Measurements from ENCODE around the gene TRIO.
A peak's percentile ranks its signal among the peaks of the same experiment; 100 is the strongest.

TRIO gene

DNA sequence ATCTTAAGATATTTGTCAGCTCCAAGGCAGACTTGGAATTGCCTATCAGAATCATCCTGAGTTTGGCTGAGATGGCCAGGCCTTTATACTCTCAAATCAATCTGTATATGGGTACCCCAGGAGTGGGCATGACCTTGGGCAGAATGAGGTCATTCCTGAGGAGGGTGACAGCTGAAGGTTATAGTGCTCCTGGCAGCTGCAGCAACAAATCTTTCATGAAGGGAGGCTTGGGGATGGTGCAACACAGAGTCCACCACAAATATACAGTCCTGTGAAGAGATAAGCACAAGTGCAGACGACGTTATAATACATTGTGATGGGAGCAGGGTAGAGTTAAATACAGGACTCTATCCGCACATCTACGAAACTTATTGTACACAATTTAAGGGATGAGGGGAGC lies 21.1 kb upstream of the TRIO start:
- no peak for DNase-seq (ENCODE audit: low read depth in 1 of 2, low spot score in 1 of 2)

DNA sequence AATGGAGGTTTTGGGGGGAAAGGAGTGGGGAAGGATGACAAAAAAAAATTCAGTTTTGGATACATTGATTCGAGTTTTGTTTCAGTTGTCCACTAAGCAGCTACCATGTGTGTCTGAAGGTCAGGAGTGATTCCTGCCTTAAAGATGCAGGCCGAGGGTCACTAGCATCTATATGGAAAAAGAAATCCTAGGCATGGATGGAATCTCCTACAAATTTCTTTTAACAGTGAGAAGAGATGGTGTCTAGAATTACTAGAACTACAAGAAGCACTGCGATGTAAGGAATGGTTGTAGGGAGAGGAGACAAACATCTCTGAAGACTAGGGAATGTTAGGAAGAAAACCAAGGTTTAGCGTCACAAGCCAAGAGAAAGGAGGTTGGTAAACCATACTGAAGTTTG lies 19.6 kb upstream of the TRIO start:
- no peak for DNase-seq (ENCODE audit: low read depth in 1 of 2, low spot score in 1 of 2)

DNA sequence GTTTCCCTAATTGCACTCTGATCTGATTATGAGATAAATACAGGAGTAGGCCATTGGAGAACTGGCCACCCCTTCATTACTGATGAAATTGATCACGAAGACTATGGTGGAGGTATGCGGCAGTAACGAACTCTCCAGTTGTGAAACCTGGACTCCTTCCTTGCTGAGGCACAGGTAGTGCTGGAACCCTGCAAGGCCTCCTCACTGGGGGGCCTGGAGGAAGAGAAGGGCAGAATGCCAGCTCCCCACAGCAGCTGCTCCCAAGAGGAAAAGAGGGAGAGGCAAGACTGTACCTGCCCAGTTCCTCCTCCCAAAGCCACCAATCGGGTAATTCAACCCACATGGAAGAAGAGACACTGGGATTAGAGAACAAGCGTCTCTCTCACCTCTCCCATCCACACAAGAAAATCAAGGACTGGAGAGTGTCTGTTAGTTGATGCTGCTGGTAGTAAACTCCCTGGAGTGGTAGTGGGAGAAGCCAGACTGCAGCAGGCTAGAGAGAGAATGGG lies 19.1 kb upstream of the TRIO start:
- DNase-seq (ENCODE audit: low read depth in 1 of 2, low spot score in 1 of 2) = no peak

DNA sequence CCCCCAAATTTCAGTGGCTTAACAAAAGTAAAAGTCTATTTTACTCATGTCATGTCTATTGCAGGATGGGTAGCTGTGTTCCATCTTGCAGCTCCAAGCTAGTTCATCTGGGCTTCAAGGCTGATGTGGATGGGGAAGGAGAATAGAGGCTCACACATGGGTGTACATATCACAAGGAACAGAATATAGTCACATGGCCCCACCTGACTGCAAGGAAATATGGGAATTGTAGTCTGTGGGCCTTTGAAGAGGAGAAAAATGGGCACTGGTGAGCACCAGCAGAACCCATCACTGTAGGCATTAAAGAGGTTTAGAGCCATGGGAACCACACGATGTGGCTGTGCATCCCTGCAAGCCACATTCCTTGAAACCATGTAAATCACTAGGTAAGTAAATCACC lies 17.9 kb upstream of the TRIO start:
- no peak for DNase-seq (ENCODE audit: low read depth in 1 of 2, low spot score in 1 of 2)

DNA sequence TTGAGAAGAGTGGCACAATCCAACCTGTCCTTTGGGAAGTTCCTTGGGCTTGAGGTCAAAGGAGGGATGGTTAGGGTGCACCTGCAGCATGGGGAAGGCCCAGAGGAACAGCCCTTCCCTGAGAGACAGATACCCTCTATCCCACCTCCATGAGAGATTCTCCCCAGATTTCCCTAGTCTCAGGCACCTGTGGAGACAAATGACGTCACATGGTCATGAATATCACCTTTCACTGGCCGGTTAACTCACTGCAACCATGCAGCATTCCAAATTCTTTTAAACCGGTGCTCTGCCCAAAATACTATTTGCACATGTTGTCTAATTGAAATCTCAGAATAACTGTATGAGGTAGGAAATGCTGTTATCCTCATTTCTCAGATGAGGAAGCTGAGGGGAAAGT lies 15.6 kb upstream of the TRIO start:
- DNase-seq (ENCODE audit: low read depth in 1 of 2, low spot score in 1 of 2) = no peak

DNA sequence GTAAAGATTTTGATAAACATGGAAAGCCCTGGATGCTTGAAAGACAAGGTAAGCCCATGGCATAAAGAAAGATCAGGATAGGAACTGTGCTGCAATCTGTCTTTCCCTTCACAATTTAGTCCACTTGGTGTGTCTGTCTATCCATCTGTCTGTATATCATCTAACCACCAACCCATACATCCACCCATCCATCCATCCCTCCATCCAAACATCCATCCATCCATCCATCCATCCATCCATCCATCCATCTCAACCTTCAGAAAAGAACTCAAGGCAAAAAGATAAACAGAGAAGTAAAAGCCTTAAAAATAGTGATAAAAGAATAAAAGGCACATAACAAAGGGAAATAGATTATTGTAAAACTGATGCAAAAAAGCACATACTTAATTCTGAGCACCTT lies 15.1 kb upstream of the TRIO start:
- DNase-seq (ENCODE audit: low read depth in 1 of 2, low spot score in 1 of 2) = no peak

DNA sequence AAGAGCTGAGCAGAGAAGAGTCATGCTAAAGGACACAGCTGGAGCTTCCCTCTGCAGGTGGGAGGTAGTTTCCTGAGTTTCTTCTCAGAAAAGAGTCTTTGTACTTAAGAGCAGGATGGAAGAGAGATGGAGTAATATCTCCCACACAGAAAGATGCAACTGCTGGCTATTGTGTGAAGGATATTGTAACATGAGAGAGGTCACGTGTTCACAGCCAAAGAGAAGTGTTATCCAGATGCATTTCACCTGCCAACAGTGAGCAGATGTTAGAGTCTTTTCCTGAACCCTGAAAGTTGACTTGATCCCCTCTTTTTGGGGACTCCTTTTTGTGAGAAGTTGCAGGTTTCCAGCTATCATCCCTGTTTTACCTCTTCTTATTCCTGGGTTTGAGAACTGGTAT lies 14.0 kb upstream of the TRIO start:
- DNase-seq (ENCODE audit: low read depth in 1 of 2, low spot score in 1 of 2) = no peak

DNA sequence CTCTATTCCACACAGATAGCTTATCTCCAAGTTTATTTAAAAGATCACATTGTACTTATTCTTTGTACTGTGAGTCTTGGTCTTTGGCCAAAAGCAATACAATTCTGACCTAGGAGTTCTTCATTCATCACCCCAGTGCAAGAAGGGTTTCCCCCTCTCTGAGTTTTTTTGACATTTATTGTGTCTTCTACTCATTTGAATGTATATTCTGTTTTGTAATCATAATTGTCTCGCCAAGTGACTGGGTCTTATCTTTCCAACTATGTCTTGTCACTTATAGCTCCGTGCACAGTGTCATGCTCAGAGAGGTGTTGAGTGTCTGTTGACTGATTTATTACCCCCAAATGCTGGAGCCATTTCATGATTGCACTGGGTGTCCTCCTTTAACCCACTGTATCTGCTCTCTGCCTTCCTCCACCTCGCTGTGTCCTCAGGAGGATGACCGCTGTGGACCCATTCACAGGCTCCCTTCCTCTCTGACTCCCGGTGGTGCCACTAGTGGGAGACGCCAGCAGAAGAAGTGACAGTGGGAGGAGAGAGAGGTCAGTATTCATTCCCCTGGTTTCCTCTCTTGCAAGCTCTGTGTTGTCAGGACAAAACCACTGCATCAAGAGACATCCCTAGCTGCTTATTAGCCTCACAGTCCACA lies 11.2 kb upstream of the TRIO start:
- no peak for DNase-seq (ENCODE audit: low read depth in 1 of 2, low spot score in 1 of 2)

DNA sequence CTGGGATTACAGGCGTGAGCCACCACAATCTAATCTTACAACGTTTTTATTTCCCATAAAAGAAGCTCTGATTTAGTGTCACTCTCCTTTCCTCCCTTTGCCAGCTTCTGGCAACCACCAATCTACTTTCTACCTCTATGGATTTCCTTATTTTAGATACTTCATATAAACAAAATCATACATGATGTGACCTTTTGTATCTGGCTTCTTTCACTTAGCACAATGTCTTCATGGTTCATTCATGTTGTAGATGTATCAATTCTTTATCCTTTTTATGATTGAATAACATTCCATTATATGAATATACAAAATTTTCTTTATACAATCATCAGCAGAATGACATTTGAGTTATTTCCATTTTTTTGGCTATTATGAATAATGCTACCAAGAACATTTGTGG lies 9.7 kb upstream of the TRIO start:
- DNase-seq (ENCODE audit: low read depth in 1 of 2, low spot score in 1 of 2) = no peak

DNA sequence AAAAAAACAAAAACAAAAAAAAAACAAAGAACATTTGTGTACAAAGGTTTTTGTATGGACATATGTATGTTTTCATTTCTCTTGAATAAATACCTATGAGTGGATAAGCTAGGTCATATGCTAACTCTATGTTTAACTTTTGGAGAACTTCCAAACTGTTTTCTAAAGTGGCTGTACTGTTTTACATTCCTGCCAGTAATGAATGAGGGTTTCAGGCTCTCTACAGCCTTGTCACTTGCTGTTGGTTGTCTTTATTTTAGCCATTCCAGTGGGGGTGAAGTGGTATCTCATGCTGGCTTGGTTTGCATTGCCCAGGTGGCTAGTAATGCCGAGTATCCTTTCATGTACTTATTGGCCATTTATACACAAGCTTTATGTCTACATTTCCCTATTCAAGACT lies 9.1 kb upstream of the TRIO start:
- DNase-seq (ENCODE audit: low read depth in 1 of 2, low spot score in 1 of 2) = no peak

DNA sequence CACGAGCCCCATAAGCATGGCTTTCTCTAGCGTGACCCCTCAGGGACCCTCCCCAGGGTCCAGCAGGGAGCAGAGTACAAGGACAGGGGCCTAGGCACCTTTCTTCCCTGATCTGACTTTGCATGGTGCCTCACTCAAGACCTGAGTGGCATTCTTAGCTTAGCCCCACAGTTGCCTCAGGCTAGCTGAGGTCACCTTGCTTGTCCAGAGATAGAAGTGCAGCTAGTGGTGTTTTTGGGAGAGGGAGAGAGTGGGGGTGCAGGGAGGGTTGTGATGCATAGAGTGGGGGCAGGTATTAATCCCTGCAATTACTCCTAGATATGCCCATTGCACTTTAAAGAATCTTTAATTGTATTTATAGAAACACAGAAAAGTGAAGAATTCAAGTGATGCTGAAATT lies 8.4 kb upstream of the TRIO start:
- DNase-seq (ENCODE audit: low read depth in 1 of 2, low spot score in 1 of 2) = no peak

DNA sequence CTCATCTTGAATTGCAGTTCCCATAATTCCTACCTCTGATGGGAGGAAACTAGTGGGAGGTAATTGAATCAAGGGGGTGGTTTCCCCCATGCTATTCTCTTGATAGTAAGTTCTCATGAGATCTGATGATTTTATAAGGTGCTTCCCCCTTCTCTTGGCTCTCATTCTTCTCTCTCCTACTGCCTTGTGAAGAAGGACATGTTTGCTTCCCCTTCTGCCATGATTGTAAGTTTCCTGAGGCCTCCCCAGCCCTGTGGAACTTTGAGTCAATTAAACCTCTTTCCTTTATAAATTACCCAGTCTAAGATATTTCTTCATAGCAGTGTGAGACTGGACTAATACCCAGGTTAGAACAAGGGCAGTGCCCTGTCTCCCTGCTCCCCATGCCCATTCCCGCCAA lies 7.5 kb upstream of the TRIO start:
- DNase-seq (ENCODE audit: low read depth in 1 of 2, low spot score in 1 of 2) = no peak

DNA sequence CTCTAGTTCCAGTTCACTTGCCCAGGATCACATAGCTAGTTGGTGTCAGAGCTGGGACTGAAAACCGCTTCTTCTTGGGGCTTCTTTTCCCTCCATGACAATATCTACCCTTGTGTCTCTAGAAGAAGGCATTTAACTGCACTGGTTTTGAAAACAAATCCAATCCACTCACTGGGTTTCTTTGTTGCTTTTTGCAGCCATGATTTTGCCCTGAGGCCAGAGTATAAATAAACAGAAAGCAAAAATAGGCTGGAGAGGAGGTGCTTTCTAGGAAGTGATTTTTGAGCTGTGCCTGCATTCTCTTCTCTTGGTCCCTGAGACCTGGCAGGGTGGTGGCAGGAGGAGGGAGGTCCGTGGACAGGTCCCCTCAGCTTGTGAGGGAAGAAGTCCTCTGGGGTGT lies 6.9 kb upstream of the TRIO start:
- no peak for DNase-seq (ENCODE audit: low read depth in 1 of 2, low spot score in 1 of 2)

DNA sequence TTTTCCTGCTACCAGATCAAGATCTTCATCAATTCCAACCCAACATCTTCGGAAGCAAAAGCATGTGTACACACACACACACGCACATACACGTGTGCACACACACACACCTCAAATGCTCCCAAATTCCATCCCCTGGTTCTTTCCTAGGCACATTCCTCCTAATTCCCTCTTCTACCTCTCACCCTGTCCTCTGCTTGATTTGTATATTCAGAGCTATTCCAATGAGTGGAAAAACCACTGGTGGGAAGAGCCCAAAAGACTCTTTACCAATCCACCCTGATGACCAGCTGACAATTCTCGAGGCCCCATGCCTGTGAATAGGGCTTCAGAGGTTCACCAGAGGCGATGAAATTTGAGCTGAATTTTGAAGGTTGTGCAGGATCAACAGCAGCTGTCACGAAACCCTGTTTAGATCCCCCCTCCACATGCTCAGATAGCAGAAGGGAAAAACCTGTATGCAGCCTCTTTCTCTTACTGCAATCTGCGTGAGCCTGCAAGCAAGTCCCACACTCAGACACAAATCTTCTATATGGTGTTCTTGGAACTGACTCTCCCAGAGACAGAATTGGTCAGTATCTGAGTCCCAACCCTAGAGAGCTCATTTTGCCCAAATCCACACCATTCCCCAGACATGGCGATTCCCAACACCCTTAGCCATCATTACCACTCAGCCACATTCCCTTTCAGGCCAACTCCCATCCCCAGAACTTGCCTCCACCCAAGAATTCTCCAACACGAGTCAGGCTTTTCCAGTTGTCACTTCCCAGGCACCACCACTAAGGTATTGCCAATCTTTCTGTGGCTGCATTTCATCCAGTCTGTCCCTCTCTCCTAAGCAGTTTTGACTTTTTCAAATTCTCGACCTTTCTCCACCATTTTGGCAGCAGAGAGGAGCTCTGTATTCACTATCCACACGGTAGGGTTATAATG lies 4.3 kb upstream of the TRIO start:
- DNase-seq (ENCODE audit: low read depth in 1 of 2, low spot score in 1 of 2) = no peak

DNA sequence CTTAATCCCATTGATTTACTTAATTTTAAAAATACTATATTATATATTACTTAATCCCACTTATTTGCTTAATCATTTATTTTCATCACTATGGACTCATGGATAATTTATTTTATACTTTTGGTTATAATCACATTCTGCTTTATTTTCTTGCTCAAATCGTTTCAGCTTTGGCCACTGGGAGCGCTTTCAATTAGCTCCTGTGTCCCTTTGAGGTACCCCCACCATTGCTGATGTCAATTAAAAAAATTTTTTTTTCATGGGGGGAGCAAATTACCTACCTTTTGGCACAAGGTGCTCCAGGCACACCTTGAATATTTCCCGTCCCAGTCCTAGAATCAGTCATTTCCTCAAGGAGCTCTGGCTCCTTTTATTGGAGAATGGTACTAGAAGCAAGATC lies 1.4 kb upstream of the TRIO start:
- no peak for DNase-seq (ENCODE audit: low read depth in 1 of 2, low spot score in 1 of 2)

DNA sequence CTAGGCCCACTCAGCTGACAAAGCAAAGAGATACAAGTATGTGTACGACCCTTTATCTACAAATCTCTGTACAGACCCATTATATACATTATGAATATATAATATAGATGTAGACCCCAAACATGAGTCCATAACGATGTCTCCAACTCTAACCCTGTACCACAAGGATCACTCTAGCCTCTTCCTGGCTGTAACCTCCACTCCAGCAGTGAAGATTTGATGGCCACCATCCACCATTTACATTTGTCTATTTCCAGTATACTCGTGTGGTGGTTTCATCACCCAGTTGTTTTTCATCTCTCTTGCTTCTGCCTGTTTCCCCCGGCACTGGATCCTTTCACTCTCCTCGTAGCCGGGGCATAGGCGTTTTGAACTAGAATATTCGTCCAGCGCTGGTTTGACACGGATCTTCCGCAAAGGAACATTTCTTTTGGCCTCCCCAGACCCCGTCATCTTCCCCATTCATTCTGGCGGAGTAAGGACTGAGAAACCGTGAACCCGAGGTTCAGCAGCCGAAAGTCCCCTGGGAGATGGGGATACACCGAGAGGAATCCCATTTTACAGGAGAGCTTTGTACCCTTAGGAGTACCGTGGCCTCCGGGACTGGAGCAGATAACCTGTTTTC lies 828 bp upstream of the TRIO start:
- no peak for DNase-seq (ENCODE audit: low read depth in 1 of 2, low spot score in 1 of 2)

DNA sequence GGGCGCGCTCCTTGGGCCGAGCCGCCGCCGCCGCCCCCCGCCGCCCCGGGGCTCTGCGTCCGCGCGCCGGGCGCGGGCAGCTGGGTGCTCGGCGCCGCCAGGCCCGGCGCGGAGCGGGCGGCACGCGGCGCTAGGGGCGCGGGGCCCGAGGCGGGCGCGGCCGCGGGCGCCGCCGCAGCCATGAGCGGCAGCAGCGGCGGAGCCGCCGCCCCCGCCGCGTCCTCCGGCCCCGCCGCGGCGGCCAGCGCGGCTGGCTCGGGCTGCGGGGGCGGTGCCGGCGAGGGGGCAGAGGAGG lies 351 bp downstream of the TRIO start:
- DNase-seq (ENCODE audit: low read depth in 1 of 2, low spot score in 1 of 2) = no peak

DNA sequence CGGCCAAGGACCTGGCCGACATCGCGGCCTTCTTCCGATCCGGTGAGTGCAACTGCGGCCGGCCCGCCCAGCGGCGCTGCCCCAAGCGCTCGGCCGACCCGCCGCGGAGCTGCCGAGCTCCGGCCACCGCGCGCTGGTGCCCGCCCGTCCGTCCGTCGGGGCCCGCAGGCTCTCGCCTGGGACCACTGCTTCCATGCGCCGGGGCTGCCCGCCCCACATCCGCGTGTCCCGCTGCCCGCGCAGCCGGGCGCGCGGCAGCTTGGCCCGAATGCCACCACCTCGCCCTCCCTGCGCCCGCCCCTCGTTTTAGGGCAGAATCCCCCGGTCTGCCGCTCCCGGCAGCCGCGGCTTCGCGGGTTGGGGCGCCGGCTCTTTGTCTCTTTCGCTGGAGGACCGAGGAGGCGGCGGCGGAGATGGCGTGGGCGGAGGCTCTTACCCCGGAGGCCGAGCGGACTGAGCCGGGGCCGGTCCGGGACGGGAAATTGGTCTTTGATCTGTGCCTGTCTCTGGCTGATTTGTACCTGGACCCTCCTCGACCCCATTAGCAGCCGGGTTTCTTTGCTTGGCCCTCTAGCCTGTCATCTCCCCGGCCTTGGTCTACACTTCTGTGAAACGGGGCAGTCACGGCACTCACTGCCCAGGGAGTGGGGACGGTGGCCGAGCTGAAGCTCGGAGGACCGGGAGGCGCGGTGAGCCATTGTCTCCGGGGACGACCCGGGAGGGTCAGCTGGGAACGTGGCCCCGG lies 871 bp downstream of the TRIO start:
- no peak for DNase-seq (ENCODE audit: low read depth in 1 of 2, low spot score in 1 of 2)

DNA sequence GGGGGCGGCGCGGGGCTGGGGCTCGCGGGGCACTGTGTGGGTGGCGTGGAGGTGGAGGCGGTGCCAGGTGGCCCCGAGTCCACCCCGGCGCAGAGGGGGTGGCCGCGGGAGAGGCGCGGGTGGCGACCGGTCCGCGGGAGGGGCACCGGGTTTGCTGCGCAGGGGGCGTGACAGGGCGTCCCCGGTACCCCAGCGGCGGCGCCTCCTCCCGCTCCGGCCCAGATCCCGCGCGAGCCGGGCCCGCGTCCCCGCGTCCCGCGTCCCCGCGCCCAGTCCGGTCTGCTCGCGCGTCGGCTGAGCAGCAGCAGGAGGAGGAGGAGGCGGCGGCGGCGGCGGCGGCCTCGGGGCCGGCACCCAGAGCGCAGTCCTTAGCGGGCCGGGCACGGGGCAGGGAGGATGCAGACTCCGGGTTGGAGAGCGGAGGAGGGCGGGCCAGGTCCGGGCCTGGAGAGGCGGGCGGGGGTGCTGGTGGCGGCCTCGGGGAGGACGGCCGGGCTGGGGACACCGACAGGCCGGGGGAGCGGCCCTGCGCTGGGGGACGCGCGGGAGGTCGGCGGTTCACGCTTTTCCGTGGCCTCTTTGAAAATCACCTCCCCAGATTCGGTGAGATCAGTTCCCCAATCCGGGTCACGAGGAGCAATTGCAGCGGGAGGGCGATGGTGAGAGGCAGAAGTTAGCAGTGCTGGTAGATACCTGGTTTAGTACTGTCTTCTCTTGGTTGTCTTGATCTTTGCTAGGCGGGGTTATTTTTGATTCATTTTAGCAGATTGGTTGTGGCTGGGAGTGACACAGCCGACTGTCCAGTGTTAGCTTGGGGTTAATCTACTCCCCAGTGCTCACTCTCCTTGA lies 1.7 kb downstream of the TRIO start:
- DNase-seq (ENCODE audit: low read depth in 1 of 2, low spot score in 1 of 2) = peak in 1 of 2 donors; percentile 13

DNA sequence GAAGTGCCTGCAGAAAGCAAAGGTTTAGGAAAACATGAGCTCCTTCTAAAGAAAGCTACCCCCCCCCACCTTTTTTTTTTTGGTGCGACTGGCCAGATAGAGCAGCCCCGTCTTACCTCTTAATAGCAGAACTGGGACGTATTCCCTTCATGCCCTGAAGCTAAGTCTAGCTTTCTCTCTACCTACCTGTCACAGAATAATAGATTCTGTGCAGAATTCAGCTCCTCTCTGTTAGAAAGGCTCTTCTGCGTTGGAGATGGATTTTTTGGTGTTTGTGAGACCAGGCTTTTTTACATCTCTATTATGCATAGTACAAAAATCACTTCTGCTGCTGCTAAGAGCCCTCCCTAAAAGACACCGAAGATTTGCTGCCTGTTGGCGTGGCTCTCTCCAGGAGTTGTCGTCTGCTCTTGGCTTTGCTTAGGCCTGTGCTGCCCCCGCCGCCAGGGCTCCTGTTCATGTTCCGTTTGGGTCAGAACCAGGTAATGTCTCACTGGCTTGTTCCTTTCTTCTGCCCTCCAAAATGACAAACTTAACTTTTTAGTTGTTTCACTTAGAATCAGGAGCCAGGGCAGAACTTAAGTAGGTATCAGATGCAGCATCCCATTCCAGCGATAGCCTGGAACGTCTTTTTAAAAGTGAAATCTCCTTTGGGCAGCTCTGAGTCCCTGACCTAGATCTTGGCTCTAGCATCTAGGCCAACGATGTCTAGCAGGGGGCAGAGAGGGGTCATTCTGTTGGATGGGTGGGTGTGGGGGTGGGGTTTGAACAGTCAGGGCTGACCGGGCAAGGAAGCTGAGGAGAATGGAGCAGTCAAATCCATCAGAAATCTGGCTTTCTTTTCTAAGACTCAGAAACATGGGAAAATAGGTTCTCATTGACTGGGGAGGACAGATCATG lies 2.5 kb downstream of the TRIO start:
- no peak for DNase-seq (ENCODE audit: low read depth in 1 of 2, low spot score in 1 of 2)
